Adipocyte (in vitro differentiated cells): ENCODE results near the gene NTRK3.

Experiments used
- DNase-seq: peaks from one replicate; pipeline ENCODE4 v3.0.0-alpha.2; 2015; ENCODE audit warnings: low read depth
- H3K27me3 ChIP-seq: replicated peaks from 2 replicates; pipeline ENCODE4 v1.7.0; 2013; ENCODE audit warnings: mild to moderate bottlenecking, low read length, moderate library complexity; ENCODE audit not compliant: control insufficient read depth, insufficient read depth
- H3K36me3 ChIP-seq: 2 replicates; pipeline ENCODE4 v1.7.0; 2013; ENCODE audit warnings: low read length, mild to moderate bottlenecking, moderate library complexity; ENCODE audit not compliant: control insufficient read depth, insufficient read depth, severe bottlenecking
- H3K4me1 ChIP-seq: 2 replicates; pipeline ENCODE4 v1.7.0; 2013; ENCODE audit warnings: mild to moderate bottlenecking, low read length, moderate library complexity; ENCODE audit not compliant: control insufficient read depth, insufficient read depth
- H3K4me3 ChIP-seq: 2 replicates; pipeline ENCODE4 v1.7.0; 2013; ENCODE audit warnings: mild to moderate bottlenecking, low read length, moderate library complexity
- H3K9ac ChIP-seq: 2 replicates; pipeline ENCODE4 v1.7.0; 2013; ENCODE audit warnings: mild to moderate bottlenecking, low read length, moderate library complexity
- H3K9me3 ChIP-seq: 2 replicates; pipeline ENCODE4 v1.7.0; 2013; ENCODE audit warnings: mild to moderate bottlenecking, low read length, moderate library complexity; ENCODE audit not compliant: control insufficient read depth

Gene NTRK3

GRCh38 chr15:88202231-88202630 lies 54.3 kb downstream of the NTRK3 start:
- Histone ChIP-seq H3K4me3 (no peak overlapping the region), H3K4me1 (peaks cover 8% of the 10 kb centered on the region), H3K36me3 (no peaks in the 10 kb centered on the region), H3K9me3 (no peaks in the 10 kb centered on the region), H3K9ac (no peak overlapping the region), H3K27me3 (peaks cover 13% of the 10 kb centered on the region)
- DNase-seq = no peak

- H3K9ac ChIP-seq = no peak overlapping the region
- H3K36me3 ChIP-seq = no peaks in the 10 kb centered on the region
- no peak overlapping the region for H3K4me3 ChIP-seq
- H3K4me1 ChIP-seq = peaks cover 8% of the 10 kb centered on the region
- DNase-seq = no peak
- H3K27me3 ChIP-seq = peaks cover 14% of the 10 kb centered on the region
- no peaks in the 10 kb centered on the region for H3K9me3 ChIP-seq
These were observed 55.3 kb downstream of the NTRK3 start for GRCh38 chr15:88201207-88201606.

GRCh38 chr15:88196961-88197360 lies 59.6 kb downstream of the NTRK3 start:
- no peaks in the 10 kb centered on the region for H3K9me3 ChIP-seq
- no peaks in the 10 kb centered on the region for H3K36me3 ChIP-seq
- DNase-seq = no peak
- no peak overlapping the region for H3K4me3 ChIP-seq
- H3K27me3 ChIP-seq = peaks cover 43% of the 10 kb centered on the region
- peaks cover 1% of the 10 kb centered on the region for H3K4me1 ChIP-seq
- H3K9ac ChIP-seq = no peak overlapping the region

- Histone ChIP-seq H3K36me3 (no peaks in the 10 kb centered on the region), H3K9me3 (no peaks in the 10 kb centered on the region), H3K4me3 (no peak overlapping the region), H3K9ac (no peak overlapping the region), H3K4me1 (no peaks in the 10 kb centered on the region), H3K27me3 (peaks cover 44% of the 10 kb centered on the region)
- no peak for DNase-seq
These were observed 62.4 kb downstream of the NTRK3 start for GRCh38 chr15:88194162-88194561.

GRCh38 chr15:88193415-88193814 lies 63.1 kb downstream of the NTRK3 start:
- Histone ChIP-seq H3K9ac (no peak overlapping the region), H3K27me3 (peaks cover 41% of the 10 kb centered on the region), H3K4me1 (peaks cover 5% of the 10 kb centered on the region), H3K4me3 (no peak overlapping the region), H3K36me3 (no peaks in the 10 kb centered on the region), H3K9me3 (no peaks in the 10 kb centered on the region)
- no peak for DNase-seq

- peaks cover 11% of the 10 kb centered on the region for H3K4me1 ChIP-seq
- H3K4me3 ChIP-seq = no peak overlapping the region
- no peak overlapping the region for H3K9ac ChIP-seq
- H3K36me3 ChIP-seq = no peaks in the 10 kb centered on the region
- H3K9me3 ChIP-seq = no peaks in the 10 kb centered on the region
- no peak for DNase-seq
- peaks cover 33% of the 10 kb centered on the region for H3K27me3 ChIP-seq
These were observed 64.8 kb downstream of the NTRK3 start for GRCh38 chr15:88191812-88192165.

- H3K4me3 ChIP-seq = no peak overlapping the region
- H3K36me3 ChIP-seq = no peaks in the 10 kb centered on the region
- H3K27me3 ChIP-seq = peaks cover 29% of the 10 kb centered on the region
- no peaks in the 10 kb centered on the region for H3K9me3 ChIP-seq
- H3K4me1 ChIP-seq = peaks cover 11% of the 10 kb centered on the region
- no peak for DNase-seq
- no peak overlapping the region for H3K9ac ChIP-seq
These were observed 66.3 kb downstream of the NTRK3 start for GRCh38 chr15:88190232-88190631.

- DNase-seq = no peak
- Histone ChIP-seq H3K36me3 (no peaks in the 10 kb centered on the region), H3K9me3 (no peaks in the 10 kb centered on the region), H3K9ac (no peak overlapping the region), H3K27me3 (peaks cover 29% of the 10 kb centered on the region), H3K4me3 (no peak overlapping the region), H3K4me1 (peaks cover 11% of the 10 kb centered on the region)
These were observed 68.2 kb downstream of the NTRK3 start for GRCh38 chr15:88188300-88188699.

GRCh38 chr15:88187195-88187594 lies 69.3 kb downstream of the NTRK3 start:
- DNase-seq = no peak
- H3K36me3 ChIP-seq = no peaks in the 10 kb centered on the region
- peaks cover 20% of the 10 kb centered on the region for H3K27me3 ChIP-seq
- no peaks in the 10 kb centered on the region for H3K9me3 ChIP-seq
- no peak overlapping the region for H3K4me3 ChIP-seq
- H3K4me1 ChIP-seq = peaks cover 11% of the 10 kb centered on the region
- no peak overlapping the region for H3K9ac ChIP-seq

- Histone ChIP-seq H3K9me3 (no peaks in the 10 kb centered on the region), H3K9ac (no peak overlapping the region), H3K27me3 (peaks cover 15% of the 10 kb centered on the region)
These were observed 71.0 kb downstream of the NTRK3 start for GRCh38 chr15:88185584-88185983.

GRCh38 chr15:88181613-88182012 lies 74.9 kb downstream of the NTRK3 start:
- Histone ChIP-seq H3K9me3 (no peaks in the 10 kb centered on the region), H3K36me3 (no peaks in the 10 kb centered on the region), H3K4me1 (peaks cover 3% of the 10 kb centered on the region), H3K27me3 (peaks cover 13% of the 10 kb centered on the region), H3K9ac (no peak overlapping the region), H3K4me3 (no peak overlapping the region)
- no peak for DNase-seq

More at GRCh38 chr15:88185584-88185983, 71.0 kb downstream of the NTRK3 start:
- Histone ChIP-seq H3K4me1 (peaks cover 11% of the 10 kb centered on the region), H3K4me3 (no peak overlapping the region), H3K36me3 (no peaks in the 10 kb centered on the region)
- DNase-seq = no peak

- Histone ChIP-seq H3K4me1 (peaks cover 3% of the 10 kb centered on the region), H3K9me3 (no peaks in the 10 kb centered on the region)
- DNase-seq = no peak
These were observed 77.0 kb downstream of the NTRK3 start for GRCh38 chr15:88179562-88179961.

More at GRCh38 chr15:88179562-88179961, 77.0 kb downstream of the NTRK3 start:
- no peak overlapping the region for H3K4me3 ChIP-seq
- H3K27me3 ChIP-seq = peaks cover 5% of the 10 kb centered on the region
- H3K36me3 ChIP-seq = no peaks in the 10 kb centered on the region
- no peak overlapping the region for H3K9ac ChIP-seq
